Gastroesophageal sphincter (tissue), 3 donors: ENCODE measurements around the gene CXorf49B.
"Not testable (repeated sequence)": the region's sequence is repeated elsewhere in the genome, so short reads cannot be mapped to it uniquely, and the experiment has no call there.

Experiments
- CTCF ChIP-seq, 4 experiments: fragments of 200-600 bp in 2 of 4; fragments of 450-650 bp in 2 of 4; sonication (generic) in 1 of 4; IDR thresholded peaks; one replicate each; pipeline ENCODE4 v1.5.1; 2017 to 2019; ENCODE audit warnings: antibody characterized with exemption in 4 of 4, mild to moderate bottlenecking in 2 of 4, moderate library complexity in 2 of 4
- EP300 ChIP-seq: sonication (generic); formaldehyde crosslinking; IDR thresholded peaks from one replicate; pipeline ENCODE4 v1.6.1; 2017; ENCODE audit warnings: antibody characterized with exemption, mild to moderate bottlenecking
- POLR2A ChIP-seq, 2 donors: fragments of 450-650 bp; IDR thresholded peaks; one replicate each; pipeline ENCODE4 v1.6.1; 2017; ENCODE audit warnings: antibody characterized with exemption in 2 of 2, mild to moderate bottlenecking in 2 of 2, moderate library complexity in 1 of 2
- POLR2AphosphoS5 ChIP-seq: sonication (generic); formaldehyde crosslinking; IDR thresholded peaks from one replicate; pipeline ENCODE4 v1.6.1; 2017; ENCODE audit warnings: antibody characterized with exemption

- TF ChIP-seq CTCF (IDR thresholded peaks at IDR 0.05); POLR2AphosphoS5; EP300; POLR2A (IDR thresholded peaks at IDR 0.05): not testable (repeated sequence)
Measured at GRCh38 chrX:71719195-71719594, 44.0 kb upstream of the CXorf49B start.
